ENCODE results near the gene RAD51B. TPM values are rescaled to one million over a fixed set of nuclear protein-coding genes. Genes with fewer than 3 reads are reported as not detected.

RAD51B gene
- total RNA-seq, 1 experiment from 2014 or later: 20.0 TPM

GRCh38 chr14:68039593-68039992 is 220.0 kb downstream of the RAD51B start:
- no peaks in the 10 kb centered on the region for H3K9me2 ChIP-seq (ENCODE audit: insufficient read depth)
- H3K4me3 ChIP-seq (replicated peaks in 1 of 2; ENCODE audit: low read depth in 1 of 2, low read length in 2 of 2): no peak overlapping the region
- peaks cover 0 to 23% of the 10 kb centered on the region in 2 experiments; a peak in 3 of 4 replicates for H3K4me1 ChIP-seq (ENCODE audit: control insufficient read depth in 1 of 2, insufficient read depth in 2 of 2, low read length in 2 of 2)
- no peak for TF ChIP-seq ZNF274 (IDR thresholded peaks at IDR 0.05; ENCODE audit: low read depth, low read length)
- no peak for TF ChIP-seq SRF (IDR thresholded peaks at IDR 0.05; ENCODE audit: low read depth)
- no peak for TF ChIP-seq FOSL1 (IDR thresholded peaks at IDR 0.05; ENCODE audit: low read depth)
- TF ChIP-seq EGR1 (IDR thresholded peaks at IDR 0.05; ENCODE audit: low read depth): no peak
- TF ChIP-seq POLR2A (IDR thresholded peaks at IDR 0.05; ENCODE audit: borderline replicate concordance, extremely low read depth, insufficient read depth, insufficient read length): no peak
- no peak for TF ChIP-seq MAX (IDR thresholded peaks at IDR 0.05)
- no peak for TF ChIP-seq ZBTB33 (IDR thresholded peaks at IDR 0.05; ENCODE audit: extremely low read depth, insufficient replicate concordance, low read length)
- TF ChIP-seq CEBPB (IDR thresholded peaks at IDR 0.05; ENCODE audit: low read depth): no peak
- no peak for TF ChIP-seq SIN3A (IDR thresholded peaks at IDR 0.05; ENCODE audit: low read depth)
- no peaks in the 10 kb centered on the region for H3K27me3 ChIP-seq (ENCODE audit: insufficient read depth, low read length)
- DNase-seq (ENCODE audit: low read depth, low spot score) (no peak), ATAC-seq (no peak)
- BruUV-seq (replicated peaks): no TSS peak
- no peak overlapping the region for H3K27ac ChIP-seq (ENCODE audit: low read depth, low read length)
- ChIA-PET POLR2A (no interaction called here), CTCF (no interaction called here), RAD21 (ENCODE audit: low non-redundant PET in 1 of 2, low total read pairs in 2 of 2, uncharacterized antibody in 2 of 2, unreplicated experiment in 2 of 2) (no interaction called here)
- no peaks in the 10 kb centered on the region for H3K79me2 ChIP-seq (ENCODE audit: insufficient read depth, low read length)
- no peak overlapping the region for H3K4me2 ChIP-seq (ENCODE audit: low read length)
- H3K36me3 ChIP-seq (ENCODE audit: control insufficient read depth in 1 of 2, insufficient read depth in 2 of 2, low read length in 2 of 2): no peaks in the 10 kb centered on the region
- no peaks in the 10 kb centered on the region for H3K9me3 ChIP-seq (ENCODE audit: control insufficient read depth in 1 of 2, insufficient read depth in 1 of 2, low read depth in 1 of 2, low read length in 2 of 2)
- intact Hi-C loops (cut with micrococcal nuclease): no loop called here
- H4K20me1 ChIP-seq (ENCODE audit: insufficient read depth): no peaks in the 10 kb centered on the region
- no peak overlapping the region for H3K9ac ChIP-seq (ENCODE audit: low read length)
- no peak overlapping the region for H2AFZ ChIP-seq (ENCODE audit: low read depth, low read length, poor library complexity, severe bottlenecking)

Measured in HCT116 (cell line).